ENCODE measurements around the gene COMMD4.

- TF ChIP-seq TCF12 (IDR thresholded peaks at IDR 0.05), result no peak
- no peak for TF ChIP-seq EP300 (IDR thresholded peaks at IDR 0.05; ENCODE audit: borderline replicate concordance in 1 of 2, low read depth in 1 of 2, low read length in 1 of 2)
- no peak for TF ChIP-seq EZH2phosphoT487 (IDR thresholded peaks at IDR 0.05; ENCODE audit: borderline replicate concordance, low read depth)
- TF ChIP-seq TAF1 (IDR thresholded peaks at IDR 0.05; ENCODE audit: borderline replicate concordance, low read depth, low read length), result no peak
- no peak for TF ChIP-seq TEAD4 (IDR thresholded peaks at IDR 0.05; ENCODE audit: borderline replicate concordance, insufficient read depth)
- no peak for TF ChIP-seq CTCF (IDR thresholded peaks at IDR 0.05)
- no peak for TF ChIP-seq POLR2AphosphoS5 (IDR thresholded peaks at IDR 0.05; ENCODE audit: low read depth, low read length)
- no peak for TF ChIP-seq MXI1 (IDR thresholded peaks at IDR 0.05; ENCODE audit: low read depth, low read length)
- no peak for TF ChIP-seq MAX (IDR thresholded peaks at IDR 0.05; ENCODE audit: low read depth)
- TF ChIP-seq REST (IDR thresholded peaks at IDR 0.05; ENCODE audit: low read depth, low read length), result no peak
- no peak for TF ChIP-seq RFX5 (IDR thresholded peaks at IDR 0.05; ENCODE audit: low read length)
Measured at GRCh38 chr15:75325922-75326321, 9.9 kb upstream of the COMMD4 start.

All from SK-N-SH (cell line).